ENCODE results near the gene DNAJC13.

- no peak for TF ChIP-seq NR3C1 (IDR thresholded peaks at IDR 0.05)
- no peak for TF ChIP-seq CTCF (IDR thresholded peaks at IDR 0.05)
- no peak for TF ChIP-seq JUN (IDR thresholded peaks at IDR 0.05)
- TF ChIP-seq EHMT2 (IDR thresholded peaks at IDR 0.05; ENCODE audit: low read depth) = no peak
- TF ChIP-seq SMC3 (IDR thresholded peaks at IDR 0.05) = no peak
- TF ChIP-seq RAD21 (conservative IDR thresholded peaks at IDR 0.05 in 1 of 2, IDR thresholded peaks at IDR 0.05 in 1 of 2) = no peak
- TF ChIP-seq PHF8 (IDR thresholded peaks at IDR 0.05; ENCODE audit: borderline replicate concordance, low read depth) = no peak
- no peak for TF ChIP-seq ZFP36 (IDR thresholded peaks at IDR 0.05; ENCODE audit: borderline replicate concordance, partially characterized antibody)
- TF ChIP-seq BHLHE40 (IDR thresholded peaks at IDR 0.05; ENCODE audit: low read depth, low read length) = no peak
These were observed 38.8 kb downstream of the DNAJC13 start for GRCh38 chr3:132456136-132456535.
